AG04450 (cell line): ENCODE measurements around the gene PELI1. TPM values are rescaled to one million over a fixed set of nuclear protein-coding genes. Genes with fewer than 3 reads are reported as not detected.

ENCODE experiments used
- CTCF ChIA-PET: fragments of 300-600, 350-600 bp; formaldehyde crosslinking; extraction: SDS; loops from one replicate; lab custom pipeline; 2022; ENCODE audit warnings: antibody characterized with exemption, inconsistent platforms; lab: Charles Lee
- POLR2A ChIA-PET: fragments of 350-600 bp; formaldehyde crosslinking; extraction: SDS; loops from one replicate; lab custom pipeline; 2021; ENCODE audit warnings: antibody characterized with exemption, inconsistent platforms; lab: Yijun Ruan, JAX
- DNase-seq: peaks from one replicate; pipeline ENCODE4 v3.0.0-alpha.2; 2011; ENCODE audit warnings: low read depth, low spot score
- H3K27ac ChIP-seq: one replicate; pipeline ENCODE4 v1.5.1; 2012; ENCODE audit warnings: low read depth, low read length, control low read depth
- H3K27me3 ChIP-seq: one replicate; pipeline ENCODE4 v1.6.0; 2012; ENCODE audit warnings: low read length; ENCODE audit not compliant: control insufficient read depth, insufficient read depth
- H3K4me3 ChIP-seq: 2 replicates; pipeline ENCODE4 v1.5.1; 2011; ENCODE audit warnings: mild to moderate bottlenecking, low read depth, low read length, control low read depth
- H3K9me3 ChIP-seq: 2 replicates; pipeline ENCODE4 v1.5.1; 2012; ENCODE audit warnings: low read length; ENCODE audit not compliant: control insufficient read depth, insufficient read depth
- CTCF ChIP-seq: IDR thresholded peaks from 2 replicates; pipeline ENCODE4 v1.5.1; 2011; ENCODE audit warnings: low read depth, low read length, control low read depth, inconsistent platforms
- polyA plus RNA-seq: library from polyadenylated mRNA; depleted of rRNA; stranded (reverse); fragments of >200 nt; gene quantifications from 2 replicates; pipeline ENCODE4 v1.2.3, GENCODE V29; 2011; rRNA removed

PELI1 gene
- polyA plus RNA-seq, 1 experiment = 4.9 TPM

DNA sequence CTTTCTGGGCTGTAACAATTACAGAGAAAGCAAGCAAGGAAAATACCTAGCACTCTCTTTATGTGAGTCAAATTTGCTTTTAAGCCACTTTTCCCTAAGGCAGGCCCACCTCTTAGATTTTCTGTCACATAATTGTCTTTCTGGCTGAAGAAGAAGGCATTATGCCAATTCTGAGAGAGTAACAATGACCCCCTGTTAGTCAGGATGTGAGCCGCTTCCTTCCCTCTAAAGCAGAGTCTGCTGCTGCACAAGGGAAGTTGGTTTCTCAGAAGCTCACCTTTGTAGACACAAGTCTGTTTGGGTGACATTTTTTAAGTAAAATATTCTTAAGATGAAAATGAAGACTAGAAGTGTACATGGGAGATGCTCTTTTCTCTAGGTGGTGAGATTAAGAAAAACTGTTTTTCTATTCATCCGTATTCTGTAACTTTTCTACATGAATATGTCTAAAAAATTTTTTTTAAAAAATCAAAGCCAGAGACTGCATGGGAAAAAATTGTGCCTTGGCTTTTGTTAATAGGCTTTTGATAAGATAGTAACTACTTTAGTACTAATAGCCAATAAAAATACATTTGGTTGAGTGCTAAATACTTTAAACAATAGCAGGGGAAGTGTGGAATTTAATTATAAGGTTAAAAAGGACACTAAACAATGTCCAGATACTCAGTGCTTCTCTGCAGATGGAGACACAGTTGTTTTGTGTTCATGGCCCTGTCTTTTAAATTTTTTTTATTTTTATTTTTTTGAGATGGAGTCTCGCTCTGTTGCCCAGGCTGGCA lies 91.6 kb downstream of the PELI1 start:
- ChIA-PET POLR2A (no interaction called here), CTCF (interaction anchor here (1.5 to 8.5 kb wide), 2 partner anchors 276 to 435 kb away, joined by 3 to 164 read pairs; no protein-coding TSS in a partner anchor)
- no peak for TF ChIP-seq CTCF
- no peaks in the 10 kb centered on the region for H3K9me3 ChIP-seq
- H3K4me3 ChIP-seq = no peak overlapping the region
- DNase-seq = no peak
- H3K27ac ChIP-seq = no peak overlapping the region
- H3K27me3 ChIP-seq = peaks cover 2% of the 10 kb centered on the region

- ChIA-PET CTCF (interaction anchor here (0.6 to 8.5 kb wide), 28 partner anchors 8 to 969 kb away, joined by 3 to 164 read pairs (median 4); no protein-coding TSS in a partner anchor), POLR2A (interaction anchor here (0.7 to 1.3 kb wide), 4 partner anchors 15 to 1145 kb away, joined by 4 to 9 read pairs (median 4); no protein-coding TSS in a partner anchor)
- peak; percentile 94 for TF ChIP-seq CTCF
- DNase-seq = no peak
- Histone ChIP-seq H3K4me3 (no peak overlapping the region), H3K9me3 (no peaks in the 10 kb centered on the region), H3K27ac (no peak overlapping the region), H3K27me3 (peaks cover 2% of the 10 kb centered on the region)
Observed at GRCh38 chr2:64049633-64050220, 94.5 kb downstream of the PELI1 start.

DNA sequence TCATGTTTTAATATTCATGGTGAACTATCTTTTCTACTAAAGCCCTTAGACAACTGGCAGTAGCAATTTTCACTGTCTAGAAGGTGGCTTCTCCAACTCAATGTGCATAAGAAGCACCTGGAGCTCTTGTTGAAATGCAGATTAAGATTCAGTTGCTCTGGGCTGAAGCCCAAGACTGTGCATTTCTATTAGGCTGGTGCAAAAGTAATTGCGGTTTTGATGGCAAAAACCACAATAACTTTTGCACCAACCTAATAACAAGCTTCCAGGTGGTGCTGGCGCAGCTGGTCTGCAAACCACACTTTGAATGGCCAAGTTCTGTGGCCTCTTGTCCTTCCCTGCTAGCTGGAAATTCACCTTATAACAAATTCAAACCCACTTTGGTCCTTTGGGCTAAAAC lies 98.3 kb downstream of the PELI1 start:
- Histone ChIP-seq H3K27me3 (no peaks in the 10 kb centered on the region), H3K27ac (peak overlapping the region; percentile 11), H3K4me3 (no peak overlapping the region), H3K9me3 (no peaks in the 10 kb centered on the region)
- ChIA-PET POLR2A (interaction anchor here (0.7 kb wide), 1 partner anchor 18 kb away, joined by 10 read pairs; no protein-coding TSS in a partner anchor), CTCF (interaction anchor here (0.7 to 8.5 kb wide), 2 partner anchors 122 to 283 kb away, joined by 5 to 164 read pairs; no protein-coding TSS in a partner anchor)
- no peak for DNase-seq
- no peak for TF ChIP-seq CTCF

Other genes with a start within 250 kb of the PELI1 start
- 16.1 and 21.9 TPM in 2 replicates for gene VPS54, start 125.0 kb downstream of the PELI1 start, polyA plus RNA-seq